HG02870 (cell line): Measurements from ENCODE around the gene MSH3.
"Not testable (repeated sequence)": the region's sequence is repeated elsewhere in the genome, so short reads cannot be mapped to it uniquely, and the experiment has no call there.

Experiments used
- ATAC-seq: cut with Tn5 transposase; IDR thresholded peaks from one replicate; pipeline ENCODE4 v1.9.1; 2021; ENCODE audit warnings: mild to moderate bottlenecking, moderate library complexity; ENCODE audit not compliant: unreplicated experiment

Gene MSH3

GRCh38 chr5:80837679-80838078, 183.2 kb downstream of the MSH3 start:
- ATAC-seq = peak; percentile 87

- ATAC-seq = not testable (repeated sequence)
Measured at GRCh38 chr5:80841026-80841797, 186.8 kb downstream of the MSH3 start.

DNA sequence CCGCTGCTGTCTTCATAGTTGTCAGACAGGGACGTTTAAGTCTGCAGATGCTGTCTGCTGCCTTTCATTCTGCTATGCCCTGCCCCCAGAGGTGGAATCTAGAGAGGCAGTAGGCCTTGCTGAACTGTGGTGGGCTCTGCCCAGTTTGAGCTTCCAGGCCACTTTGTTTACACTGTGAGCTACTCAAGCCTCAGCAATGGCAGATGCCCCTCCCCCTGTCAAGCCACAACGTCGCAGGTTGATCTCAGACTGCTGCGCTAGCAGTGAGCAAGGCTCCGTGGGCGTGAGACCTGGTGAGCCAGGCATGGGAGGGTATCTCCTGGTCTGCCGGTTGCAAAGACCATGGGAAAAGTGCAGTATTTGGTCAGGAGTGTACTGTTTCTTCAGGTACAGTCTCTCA, 192.0 kb downstream of the MSH3 start:
- ATAC-seq = not testable (repeated sequence)

GRCh38 chr5:80850168-80850567, 195.7 kb downstream of the MSH3 start:
- ATAC-seq = not testable (repeated sequence)

DNA sequence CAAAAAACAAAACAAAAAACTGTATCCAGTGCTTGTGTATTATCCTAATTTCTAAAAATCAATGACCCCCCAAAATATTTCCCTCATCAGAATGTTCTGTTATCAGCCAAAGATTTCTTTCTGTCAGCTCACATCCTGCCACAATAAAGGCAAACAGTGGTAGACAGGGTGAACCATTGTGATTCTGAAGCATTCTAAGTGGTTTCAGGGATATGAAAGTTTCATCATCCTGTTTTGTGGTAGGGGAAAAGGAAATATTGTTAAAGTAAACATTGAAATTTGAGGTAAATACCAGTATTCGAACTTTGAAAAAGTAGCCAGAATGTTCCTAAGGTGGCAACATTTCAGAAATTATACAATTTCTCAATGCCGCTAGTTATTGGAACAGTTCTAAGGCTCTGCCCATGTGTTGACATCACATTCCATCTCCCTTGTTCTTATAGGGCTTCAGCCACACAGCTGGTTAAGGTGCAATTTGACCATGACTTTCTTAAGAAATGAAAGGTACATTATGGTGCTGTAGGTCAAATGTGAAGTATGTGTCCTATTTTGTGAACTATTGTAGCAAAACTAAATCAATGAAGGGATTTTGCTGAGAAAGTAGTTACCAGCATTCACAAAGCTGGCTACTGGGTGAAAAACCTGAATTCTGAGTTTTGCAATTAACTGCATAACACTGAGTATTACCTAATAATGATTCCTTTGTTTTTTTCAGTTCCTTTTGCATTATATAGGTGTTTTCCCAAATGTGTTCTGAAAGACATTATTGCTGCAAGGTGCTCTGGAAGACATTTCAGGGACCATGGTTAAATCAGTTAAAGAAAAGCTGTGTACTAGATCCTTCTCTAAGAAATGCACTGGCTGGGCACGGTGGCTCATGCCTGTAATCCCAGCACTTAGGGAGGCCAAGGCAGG, 198.1 kb downstream of the MSH3 start:
- no peak for ATAC-seq

DNA sequence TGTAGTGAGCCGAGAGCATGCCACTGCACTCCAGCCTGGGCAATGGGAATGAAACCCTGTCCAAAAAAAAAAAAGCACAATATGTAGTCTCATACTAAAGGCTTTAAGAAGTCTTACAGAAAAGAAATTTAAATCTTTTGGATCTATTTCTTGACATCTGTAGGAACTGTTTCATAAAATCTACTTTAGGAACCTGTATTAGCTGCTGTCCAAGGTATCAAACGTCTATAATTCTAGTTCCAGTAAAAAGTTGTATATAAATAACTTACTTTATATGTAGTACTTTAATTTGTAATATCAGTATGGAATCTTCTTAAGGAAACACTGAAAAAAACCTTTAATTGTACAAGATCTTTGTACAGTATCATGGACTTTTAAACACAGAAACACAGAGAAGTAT, 199.0 kb downstream of the MSH3 start:
- no peak for ATAC-seq

GRCh38 chr5:80854583-80854982, 200.1 kb downstream of the MSH3 start:
- ATAC-seq = no peak

DNA sequence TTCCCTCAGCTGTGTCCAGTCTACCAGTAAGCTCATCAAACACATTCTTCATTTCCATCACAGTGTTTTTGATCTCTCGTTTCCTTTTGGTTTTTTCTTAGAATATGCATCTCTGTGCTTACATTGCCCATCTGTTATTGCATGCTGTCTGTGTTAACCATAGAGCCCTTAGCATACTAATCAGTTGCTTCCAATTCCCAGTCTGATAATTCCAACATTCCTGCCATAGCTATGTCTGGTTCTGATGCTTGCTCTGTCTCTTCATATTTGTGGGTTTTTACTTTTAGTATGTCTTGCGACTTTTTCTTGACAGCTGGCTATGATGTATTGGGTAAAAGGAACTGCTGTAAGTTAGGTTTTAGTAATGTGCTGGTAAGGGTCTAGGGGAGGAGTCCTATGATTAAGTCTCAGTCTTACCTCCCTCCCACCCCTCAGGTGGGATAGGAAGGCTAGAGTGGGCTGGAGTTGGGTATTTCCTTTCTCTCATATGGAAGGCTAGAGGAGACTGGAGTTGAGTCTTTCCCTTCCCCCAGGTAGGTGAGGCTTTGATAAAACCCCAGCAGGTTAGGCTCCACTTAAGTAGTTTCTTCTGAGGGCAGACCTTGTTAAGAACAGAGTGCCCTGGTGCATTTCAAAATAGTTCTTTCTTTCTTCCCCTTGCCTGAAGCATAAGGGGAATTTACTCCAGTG, 206.6 kb downstream of the MSH3 start:
- ATAC-seq = no peak

- no peak for ATAC-seq
Measured at GRCh38 chr5:80863708-80864107, 209.3 kb downstream of the MSH3 start.

- ATAC-seq = no peak
Measured at GRCh38 chr5:80864109-80864508, 209.7 kb downstream of the MSH3 start.

DNA sequence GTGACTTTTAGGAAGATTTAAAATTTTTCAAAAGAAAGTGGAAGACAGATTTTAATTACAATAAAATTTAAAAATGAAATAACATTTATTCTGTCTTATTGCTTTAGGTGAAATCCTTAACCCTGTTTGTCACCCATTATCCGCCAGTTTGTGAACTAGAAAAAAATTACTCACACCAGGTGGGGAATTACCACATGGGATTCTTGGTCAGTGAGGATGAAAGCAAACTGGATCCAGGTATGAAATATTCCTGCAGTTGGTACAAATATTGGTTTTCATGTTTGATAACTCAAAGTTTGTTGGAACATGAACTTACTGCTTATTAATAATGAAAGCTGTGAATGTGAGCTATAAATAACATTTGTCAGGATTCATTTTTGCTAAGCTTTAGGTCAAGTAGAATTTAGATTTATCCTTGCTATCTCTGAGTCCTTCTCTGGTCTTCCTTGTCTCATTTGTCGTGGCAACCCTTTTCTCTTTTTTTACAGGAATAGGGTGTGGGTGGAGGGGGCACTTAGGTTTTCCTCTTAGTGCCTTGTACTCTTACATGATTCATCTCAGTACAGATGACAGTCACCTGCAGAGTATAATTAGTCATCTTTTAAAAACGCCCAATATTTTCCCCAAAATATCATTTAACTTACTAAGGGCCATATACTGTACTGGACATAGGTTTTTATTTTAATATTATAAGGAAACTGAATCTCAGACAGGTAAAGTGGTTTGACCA, 210.4 kb downstream of the MSH3 start:
- peak; percentile 82 for ATAC-seq

DNA sequence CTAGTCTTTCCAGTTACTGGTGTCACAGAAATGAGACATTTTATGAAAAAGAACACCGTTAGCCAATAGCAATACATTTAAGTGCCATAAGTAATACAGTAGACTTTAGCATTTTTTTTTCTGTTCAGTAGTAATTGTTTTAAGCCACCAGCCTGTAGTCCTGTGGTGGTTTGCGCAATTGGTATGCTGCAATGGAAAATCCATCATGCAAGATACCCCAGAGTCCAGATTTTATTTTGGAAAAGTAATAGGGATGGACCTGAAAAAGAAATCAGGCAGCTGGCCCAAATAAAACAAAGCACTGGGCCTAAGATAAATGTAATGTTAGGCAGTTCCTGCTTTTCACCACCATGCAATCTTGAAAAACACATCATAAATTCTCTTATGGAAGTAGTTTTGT, 211.1 kb downstream of the MSH3 start:
- no peak for ATAC-seq

- no peak for ATAC-seq
Measured at GRCh38 chr5:80866371-80866770, 211.9 kb downstream of the MSH3 start.

GRCh38 chr5:80867233-80867632, 212.8 kb downstream of the MSH3 start:
- no peak for ATAC-seq

DNA sequence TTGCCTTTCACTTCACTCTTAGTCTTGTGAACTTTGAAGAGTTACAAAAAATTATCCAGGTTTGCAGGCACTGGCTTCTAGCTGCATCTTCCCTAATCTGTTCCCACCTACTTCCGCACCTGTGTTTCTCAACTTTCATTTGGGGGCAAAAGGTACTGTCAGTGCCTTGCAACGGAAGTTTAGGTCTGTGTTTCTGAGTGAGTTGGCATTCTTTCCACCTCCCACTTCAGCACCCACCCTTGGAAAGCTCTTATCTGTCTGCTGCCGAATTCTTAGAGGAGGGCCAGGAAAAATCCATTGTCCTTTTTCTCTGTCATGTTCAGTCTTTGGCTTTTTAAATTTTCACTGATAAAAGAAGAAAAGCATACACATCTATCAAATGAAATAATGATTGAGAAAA, 216.0 kb downstream of the MSH3 start:
- ATAC-seq = no peak

DNA sequence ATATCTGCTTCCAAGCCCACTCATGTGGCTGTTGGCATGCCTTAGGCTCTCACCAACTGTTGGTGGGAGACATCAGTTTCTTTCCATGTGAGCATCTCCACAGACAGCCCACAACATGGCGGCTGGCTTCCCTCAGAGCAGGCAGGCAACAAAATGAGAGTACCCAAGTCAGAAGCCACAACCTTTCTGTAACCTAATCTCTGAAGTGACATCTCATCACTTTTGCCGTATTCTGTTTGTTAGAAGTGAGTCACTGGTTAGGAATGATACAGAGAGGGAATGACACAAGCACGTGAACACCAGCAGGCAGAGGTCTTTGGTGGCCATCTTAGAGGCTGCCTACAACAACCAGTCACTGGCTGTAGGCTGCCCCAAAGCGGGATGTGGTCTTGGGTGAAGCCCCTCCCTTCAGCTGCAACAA, 217.1 kb downstream of the MSH3 start:
- no peak for ATAC-seq

- ATAC-seq = no peak
Measured at GRCh38 chr5:80874162-80874561, 219.7 kb downstream of the MSH3 start.

- no peak for ATAC-seq
Measured at GRCh38 chr5:80877592-80877991, 223.1 kb downstream of the MSH3 start.

DNA sequence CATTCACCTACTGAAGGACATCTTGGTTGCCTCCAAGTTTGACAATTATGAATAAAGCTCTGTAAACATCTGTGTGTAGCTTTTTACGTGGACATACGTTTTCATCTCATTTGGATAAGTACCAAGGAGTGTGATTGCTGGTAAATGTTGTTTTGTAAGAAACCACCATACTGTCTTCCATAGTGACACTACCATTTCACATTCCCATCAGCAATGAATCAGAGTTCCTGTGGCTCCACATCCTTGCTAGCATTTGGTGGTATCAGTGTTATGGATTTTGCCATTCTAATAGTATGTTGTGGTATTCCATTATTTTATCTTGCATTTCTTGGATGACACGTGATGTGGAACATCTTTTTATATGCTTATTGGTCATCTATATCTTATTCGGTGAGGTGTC, 227.3 kb downstream of the MSH3 start:
- ATAC-seq = no peak

DNA sequence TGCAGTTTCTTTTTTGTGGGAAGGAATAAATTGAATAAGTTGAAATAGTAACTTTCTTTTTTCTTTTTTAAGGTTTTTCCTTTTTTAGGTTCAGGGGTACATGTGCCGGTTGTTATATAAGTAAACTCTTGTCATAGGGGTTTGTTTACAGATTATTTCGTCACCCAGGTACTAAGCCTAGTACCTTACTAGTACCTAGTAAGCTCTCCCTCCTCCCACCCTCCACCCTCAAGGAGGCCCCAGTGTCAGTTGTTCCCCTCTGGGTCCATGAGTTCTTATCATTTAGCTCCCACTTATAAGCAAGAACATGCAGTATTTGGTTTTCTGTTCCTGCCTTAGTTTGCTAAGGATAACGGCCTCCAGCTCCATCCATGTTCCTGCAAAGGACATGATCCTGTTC, 228.9 kb downstream of the MSH3 start:
- ATAC-seq = not testable (repeated sequence)
